H1 (cell line): ENCODE data around the gene VIT. TPM values are rescaled to one million over a fixed set of nuclear protein-coding genes. Genes with fewer than 3 reads are reported as not detected.

Source experiments
- CTCF ChIA-PET: fragments of 300-600 bp; sonication (Branson Sonifier 250); formaldehyde crosslinking; loops from one replicate; lab custom pipeline; 2021; ENCODE audit not compliant: partially characterized antibody; lab: Charles Lee
- POLR2A ChIA-PET: fragments of 300-600 bp; sonication (Branson Sonifier 250); formaldehyde crosslinking; loops from one replicate; lab custom pipeline; 2021; ENCODE audit warnings: inconsistent platforms; ENCODE audit not compliant: partially characterized antibody; lab: Charles Lee
- DNase-seq, 2 experiments: peaks; one replicate each; pipeline versions ENCODE4 v3.0.0 to v3.0.0-alpha.2; 2010 to 2022; ENCODE audit warnings: low spot score in 2 of 2, low read depth in 1 of 2, mixed read lengths in 1 of 2
- FAIRE-seq: peaks from 2 replicates; lab custom pipeline; 2011; peaks lifted over from hg19 to GRCh38; lab: Jason Lieb, UNC
- H2AFZ ChIP-seq: 2 replicates; pipeline ENCODE4 v1.8.1; 2012; ENCODE audit warnings: low read length, inconsistent platforms
- H2AK5ac ChIP-seq: 2 replicates; pipeline ENCODE4 v1.6.1; 2013; ENCODE audit warnings: low read depth, low read length
- H2BK120ac ChIP-seq: replicated peaks from 2 replicates; pipeline ENCODE3; 2013; ENCODE audit warnings: low read depth, low read length, inconsistent platforms
- H2BK12ac ChIP-seq: 2 replicates; pipeline ENCODE4 v1.6.1; 2013; ENCODE audit warnings: low read depth, low read length
- H2BK15ac ChIP-seq: 2 replicates; pipeline ENCODE4 v1.6.1; 2013; ENCODE audit warnings: low read length
- H2BK20ac ChIP-seq: 2 replicates; pipeline ENCODE4 v1.6.1; 2013; ENCODE audit warnings: low read length
- H2BK5ac ChIP-seq: 2 replicates; pipeline ENCODE4 v1.6.1; 2013; ENCODE audit warnings: low read depth, low read length
- H3K14ac ChIP-seq: 2 replicates; pipeline ENCODE4 v1.6.1; 2013; ENCODE audit warnings: inconsistent platforms; ENCODE audit not compliant: insufficient read length
- H3K18ac ChIP-seq: 2 replicates; pipeline ENCODE4 v1.6.1; 2013; ENCODE audit warnings: low read length; ENCODE audit errors: extremely low read depth
- H3K23ac ChIP-seq: 2 replicates; pipeline ENCODE4 v1.6.1; 2013; ENCODE audit warnings: inconsistent platforms; ENCODE audit not compliant: insufficient read length
- H3K23me2 ChIP-seq: 2 replicates; pipeline ENCODE4 v1.6.1; 2013; ENCODE audit warnings: low read depth, low read length
- H3K27ac ChIP-seq: 2 replicates; pipeline ENCODE4 v1.6.1; 2011; ENCODE audit warnings: low read depth, low read length, inconsistent platforms
- H3K27me3 ChIP-seq, 4 experiments: replicated peaks in 1 of 4; 1 replicate in 1 of 4; 2 replicates in 3 of 4; pipeline versions ENCODE4 v1.6.1 to v1.8.1; 2011 to 2013; ENCODE audit warnings: low read length in 3 of 4, mild to moderate bottlenecking in 3 of 4, inconsistent platforms in 2 of 4, mixed read lengths in 2 of 4, moderate library complexity in 1 of 4; ENCODE audit not compliant: control insufficient read depth in 3 of 4, insufficient read depth in 3 of 4; ENCODE audit errors: extremely low read depth in 1 of 4
- H3K36me3 ChIP-seq, 4 experiments: 2 replicates each; pipeline versions ENCODE4 v1.6.1 to v1.8.1; 2011 to 2013; ENCODE audit warnings: mild to moderate bottlenecking in 4 of 4, low read length in 3 of 4, moderate library complexity in 2 of 4, control low read depth in 1 of 4, inconsistent platforms in 1 of 4; ENCODE audit not compliant: insufficient read depth in 4 of 4, control insufficient read depth in 2 of 4
- H3K4ac ChIP-seq: replicated peaks from 2 replicates; pipeline ENCODE3; 2013; ENCODE audit warnings: low read length, low read depth, mixed read lengths, inconsistent platforms; ENCODE audit not compliant: insufficient read length
- H3K4me1 ChIP-seq, 4 experiments: replicated peaks in 1 of 4; 1 replicate in 1 of 4; 2 replicates in 3 of 4; pipeline versions ENCODE4 v1.6.1 to v1.8.1; 2011 to 2013; ENCODE audit warnings: low read length in 3 of 4, inconsistent platforms in 2 of 4, mixed read lengths in 1 of 4; ENCODE audit not compliant: insufficient read depth in 4 of 4, control insufficient read depth in 3 of 4
- H3K4me2 ChIP-seq, 2 experiments: 2 replicates each; pipeline versions ENCODE4 v1.6.1 to v1.8.1; 2011 to 2013; ENCODE audit warnings: low read depth in 2 of 2, low read length in 2 of 2, control low read depth in 1 of 2, inconsistent platforms in 1 of 2, mild to moderate bottlenecking in 1 of 2; ENCODE audit not compliant: insufficient read depth in 1 of 2
- H3K4me3 ChIP-seq, 4 experiments: fragments of 200-600, 300-600 bp in 1 of 4; sonication (generic), shearing (Covaris generic), sonication (Bioruptor Twin) in 1 of 4; 2 replicates each; pipeline versions ENCODE4 v1.5.1 to v1.8.1; 2011 to 2016; ENCODE audit warnings: low read length in 4 of 4, low read depth in 3 of 4, control low read depth in 2 of 4, inconsistent platforms in 2 of 4, mild to moderate bottlenecking in 2 of 4, mixed read lengths in 1 of 4, moderate library complexity in 1 of 4; ENCODE audit not compliant: insufficient read depth in 2 of 4; ENCODE audit errors: extremely low read depth in 1 of 4
- H3K56ac ChIP-seq: replicated peaks from 2 replicates; pipeline ENCODE3; 2013; ENCODE audit warnings: low read depth, mild to moderate bottlenecking, mixed read lengths, low read length, inconsistent platforms; ENCODE audit not compliant: insufficient read length
- H3K79me1 ChIP-seq: 2 replicates; pipeline ENCODE4 v1.6.1; 2013; ENCODE audit warnings: low read depth, low read length, control low read depth
- H3K79me2 ChIP-seq, 2 experiments: 2 replicates each; pipeline versions ENCODE4 v1.6.1 to v1.8.1; 2012 to 2013; ENCODE audit warnings: low read length in 2 of 2, mild to moderate bottlenecking in 2 of 2, inconsistent platforms in 1 of 2; ENCODE audit not compliant: insufficient read depth in 2 of 2, control insufficient read depth in 1 of 2
- H3K9ac ChIP-seq, 4 experiments: replicated peaks in 1 of 4; 1 replicate in 1 of 4; 2 replicates in 3 of 4; pipeline versions ENCODE4 v1.6.1 to v1.8.1; 2011 to 2013; ENCODE audit warnings: low read depth in 3 of 4, low read length in 3 of 4, control low read depth in 2 of 4, mild to moderate bottlenecking in 2 of 4, moderate library complexity in 2 of 4, inconsistent platforms in 1 of 4; ENCODE audit errors: extremely low read depth in 1 of 4
- H3K9me3 ChIP-seq, 2 experiments: 2 replicates each; pipeline versions ENCODE4 v1.6.1 to v1.8.1; 2012 to 2013; ENCODE audit warnings: mild to moderate bottlenecking in 2 of 2, moderate library complexity in 2 of 2, control low read depth in 1 of 2, inconsistent platforms in 1 of 2, low read depth in 1 of 2, low read length in 1 of 2, mixed read lengths in 1 of 2; ENCODE audit not compliant: insufficient read depth in 2 of 2
- H4K20me1 ChIP-seq, 2 experiments: replicated peaks in 1 of 2; 2 replicates each; pipeline versions ENCODE3 to v1.8.1; 2011 to 2013; ENCODE audit warnings: inconsistent platforms in 2 of 2, low read length in 2 of 2, mild to moderate bottlenecking in 1 of 2; ENCODE audit not compliant: insufficient read depth in 2 of 2, control insufficient read depth in 1 of 2
- H4K5ac ChIP-seq: 2 replicates; pipeline ENCODE4 v1.6.1; 2013; ENCODE audit warnings: low read length, low read depth, mixed read lengths, inconsistent platforms; ENCODE audit not compliant: insufficient read length
- H4K8ac ChIP-seq: 2 replicates; pipeline ENCODE4 v1.8.0; 2013; ENCODE audit warnings: mild to moderate bottlenecking, moderate library complexity, low read length, inconsistent platforms; ENCODE audit not compliant: insufficient read depth; ENCODE audit errors: extremely low read depth
- H4K91ac ChIP-seq: replicated peaks from 2 replicates; pipeline ENCODE3; 2013; ENCODE audit warnings: low read length, mixed read lengths, inconsistent platforms; ENCODE audit not compliant: insufficient read length
- KDM1A ChIP-seq: fragments of 200-600, 300-600 bp; sonication (generic); IDR thresholded peaks from 2 replicates; pipeline ENCODE4 v1.7.1; 2016; ENCODE audit warnings: mild to moderate bottlenecking, low read length, borderline replicate concordance
- WGBS, 2 experiments: shearing (Covaris generic) in 1 of 2; methylation state at CpG; one replicate each; pipeline versions ENCODE4 v1.1.6 to v1.1.7; 2013 to 2015; ENCODE audit warnings: low lambda C conversion rate in 2 of 2, mixed read lengths in 2 of 2, inconsistent platforms in 1 of 2, low coverage in 1 of 2, missing lambda C conversion rate in 1 of 2; ENCODE audit not compliant: insufficient replicate concordance in 2 of 2, insufficient coverage in 1 of 2, insufficient read length in 1 of 2; ENCODE audit errors: extremely low coverage in 1 of 2, missing lambda C conversion rate in 1 of 2; 5-methylcytosine and 5-hydroxymethylcytosine counted together
- polyA plus RNA-seq, 7 experiments: library from polyadenylated mRNA; depleted of rRNA in 3 of 7; stranded (reverse) in 5 of 7; unstranded in 2 of 7; fragments of >200 nt in 5 of 7; fragments of 200-250 nt in 2 of 7; gene quantifications; 1 replicate in 5 of 7; 2 replicates in 1 of 7; 4 replicates in 1 of 7; pipeline versions ENCODE4 v1.2.1 to v1.2.3, GENCODE V29; 2011 to 2013; ENCODE audit warnings: missing spikeins in 2 of 7, mixed read lengths in 2 of 7
- total RNA-seq: library from RNA; stranded (reverse); fragmentation: NEBNext Ultra II Directional; extraction: Animal tissue kit (Norgen Biotek cat#: 25700); gene quantifications from 2 replicates; pipeline ENCODE4 v1.2.1, GENCODE V29; 2021

The VIT gene
- total and polyA plus RNA-seq, 2 of the 8 experiments (the other 6 are each of a cell fraction or from before 2014, with no cell fraction given) = 0.03 TPM; not detected in 1

- Histone ChIP-seq H2BK120ac (no peak overlapping the region), H3K36me3 (no peaks in the 10 kb centered on the region), H3K4ac (no peak overlapping the region), H3K4me2 (no peak overlapping the region), H3K9ac (no peak overlapping the region), H3K23me2 (no peaks in the 10 kb centered on the region), H2BK5ac (no peak overlapping the region), H3K27me3 (no peaks in the 10 kb centered on the region; a peak in 1 of 7 replicates), H3K4me1 (peaks cover 0 to 6% (median 2%) of the 10 kb centered on the region in 4 experiments; a peak in 4 of 7 replicates), H2BK20ac (no peak overlapping the region), H4K5ac (no peak overlapping the region), H3K27ac (no peak overlapping the region), H2BK15ac (no peak overlapping the region), H3K4me3 (no peak overlapping the region), H3K79me1 (no peaks in the 10 kb centered on the region), H2AFZ (no peak overlapping the region), H3K14ac (no peak overlapping the region), H4K8ac (no peak overlapping the region), H4K91ac (no peak overlapping the region), H3K9me3 (no peaks in the 10 kb centered on the region), H2AK5ac (no peak overlapping the region), H3K79me2 (no peaks in the 10 kb centered on the region), H3K56ac (no peak overlapping the region), H2BK12ac (no peak overlapping the region), H3K18ac (no peak overlapping the region), H3K23ac (no peak overlapping the region), H4K20me1 (no peaks in the 10 kb centered on the region)
- FAIRE-seq (no peak), DNase-seq (no peak)
- ChIA-PET POLR2A (no interaction called here), CTCF (interaction anchor here (1.0 to 12.5 kb wide), 8 partner anchors 9 to 391 kb away, joined by 3 to 110 read pairs (median 6); no protein-coding TSS in a partner anchor)
- 80% methylated on average over 2 of the region's 2 CpGs; no CpG with 5 or more reads in 1 of the 2 experiments for WGBS, 2 experiments
- no peak for TF ChIP-seq KDM1A
Measured at GRCh38 chr2:36777272-36777671, 80.8 kb downstream of the VIT start.
